Measurements from ENCODE around the gene REX1BD. TPM values are rescaled to one million over a fixed set of nuclear protein-coding genes. Genes with fewer than 3 reads are reported as not detected.

Gene REX1BD
- total and polyA plus RNA-seq, 2 of the 13 experiments (the other 11 are each of a cell fraction or from before 2014, with no cell fraction given), result 7.5 to 25.4 TPM

- TF ChIP-seq PITX1 (CRISPR knock-in tag; IDR thresholded peaks at IDR 0.05) (no peak), ZNF761 (CRISPR knock-in tag; conservative IDR thresholded peaks at IDR 0.05) (no peak), KDM2A (CRISPR knock-in tag; IDR thresholded peaks at IDR 0.05; ENCODE audit: borderline replicate concordance, low read depth) (no peak), ZNF674 (CRISPR knock-in tag; IDR thresholded peaks at IDR 0.05; ENCODE audit: low read depth) (no peak), CHD4 (IDR thresholded peaks at IDR 0.05; ENCODE audit: borderline replicate concordance, low read length) (no peak), DNMT1 (CRISPR knock-in tag; IDR thresholded peaks at IDR 0.05) (no peak), ATAD3A (CRISPR knock-in tag; IDR thresholded peaks at IDR 0.05) (no peak), LBX2 (CRISPR knock-in tag; IDR thresholded peaks at IDR 0.05; ENCODE audit: borderline replicate concordance) (no peak), ZNF883 (CRISPR knock-in tag; IDR thresholded peaks at IDR 0.05; ENCODE audit: not compliant biosample characterization) (peak; percentile 52), POLR2A (IDR thresholded peaks at IDR 0.05; ENCODE audit: insufficient read depth in 1 of 2, low read depth in 2 of 2, low read length in 2 of 2) (peak; percentile 40 to 70; a peak in 3 of 4 replicates), YY1 (IDR thresholded peaks at IDR 0.05; ENCODE audit: insufficient read depth, insufficient replicate concordance, low read depth, low read length) (peak; percentile 92), TP53 (CRISPR knock-in tag; conservative IDR thresholded peaks at IDR 0.05) (no peak), ZNF496 (CRISPR knock-in tag; IDR thresholded peaks at IDR 0.05; ENCODE audit: insufficient replicate concordance) (no peak), ZNF749 (CRISPR knock-in tag; IDR thresholded peaks at IDR 0.05; ENCODE audit: borderline replicate concordance) (0 out of 2 replicates have a peak, but pooled peaks have one; percentile 38), BCL3 (CRISPR knock-in tag; IDR thresholded peaks at IDR 0.05) (no peak), ZNF180 (CRISPR knock-in tag; IDR thresholded peaks at IDR 0.05; ENCODE audit: borderline replicate concordance, low read depth) (no peak), ZNF574 (CRISPR knock-in tag; IDR thresholded peaks at IDR 0.05) (peak; percentile 47; the same call in 1 of the 2 replicates), JDP2 (CRISPR knock-in tag; IDR thresholded peaks at IDR 0.05; ENCODE audit: borderline replicate concordance) (no peak), ASH2L (IDR thresholded peaks at IDR 0.05; ENCODE audit: insufficient read length, low read depth, low read length) (peak; percentile 55), ZBTB7A (CRISPR knock-in tag; IDR thresholded peaks at IDR 0.05) (no peak), ZSCAN30 (CRISPR knock-in tag; IDR thresholded peaks at IDR 0.05) (no peak), NFRKB (IDR thresholded peaks at IDR 0.05) (no peak), EEA1 (CRISPR knock-in tag; IDR thresholded peaks at IDR 0.05; ENCODE audit: borderline replicate concordance) (no peak), ATF3 (CRISPR knock-in tag; IDR thresholded peaks at IDR 0.05) (no peak), RAD21 (CRISPR knock-in tag; IDR thresholded peaks at IDR 0.05) (no peak), ZNF24 (IDR thresholded peaks at IDR 0.05) (no peak), NR2F6 (IDR thresholded peaks at IDR 0.05) (no peak), NR2F6 (CRISPR knock-in tag; IDR thresholded peaks at IDR 0.05) (no peak), SAP130 (CRISPR knock-in tag; IDR thresholded peaks at IDR 0.05; ENCODE audit: low read depth) (peak; percentile 56; the same call in 1 of the 2 replicates)
Measured at GRCh38 chr19:18636969-18637629, 48.5 kb downstream of the REX1BD start, which contains the start of gene KLHL26 (continued).
